KBM-7 (cell line): ENCODE data around the gene RTL10.

Experiments used
- DNase-seq: peaks from one replicate; pipeline ENCODE4 v3.0.0-alpha.2; 2015
- in situ Hi-C: fragments of 300-500 bp; cut with MboI; formaldehyde crosslinking; loops from 2 replicates; pipeline ENCODE4 v1.14.3; 2020; ENCODE audit warnings: low sequenced_read_pairs, low pct_unique_long_range_greater_than_20kb, mixed read lengths

Gene RTL10

DNA sequence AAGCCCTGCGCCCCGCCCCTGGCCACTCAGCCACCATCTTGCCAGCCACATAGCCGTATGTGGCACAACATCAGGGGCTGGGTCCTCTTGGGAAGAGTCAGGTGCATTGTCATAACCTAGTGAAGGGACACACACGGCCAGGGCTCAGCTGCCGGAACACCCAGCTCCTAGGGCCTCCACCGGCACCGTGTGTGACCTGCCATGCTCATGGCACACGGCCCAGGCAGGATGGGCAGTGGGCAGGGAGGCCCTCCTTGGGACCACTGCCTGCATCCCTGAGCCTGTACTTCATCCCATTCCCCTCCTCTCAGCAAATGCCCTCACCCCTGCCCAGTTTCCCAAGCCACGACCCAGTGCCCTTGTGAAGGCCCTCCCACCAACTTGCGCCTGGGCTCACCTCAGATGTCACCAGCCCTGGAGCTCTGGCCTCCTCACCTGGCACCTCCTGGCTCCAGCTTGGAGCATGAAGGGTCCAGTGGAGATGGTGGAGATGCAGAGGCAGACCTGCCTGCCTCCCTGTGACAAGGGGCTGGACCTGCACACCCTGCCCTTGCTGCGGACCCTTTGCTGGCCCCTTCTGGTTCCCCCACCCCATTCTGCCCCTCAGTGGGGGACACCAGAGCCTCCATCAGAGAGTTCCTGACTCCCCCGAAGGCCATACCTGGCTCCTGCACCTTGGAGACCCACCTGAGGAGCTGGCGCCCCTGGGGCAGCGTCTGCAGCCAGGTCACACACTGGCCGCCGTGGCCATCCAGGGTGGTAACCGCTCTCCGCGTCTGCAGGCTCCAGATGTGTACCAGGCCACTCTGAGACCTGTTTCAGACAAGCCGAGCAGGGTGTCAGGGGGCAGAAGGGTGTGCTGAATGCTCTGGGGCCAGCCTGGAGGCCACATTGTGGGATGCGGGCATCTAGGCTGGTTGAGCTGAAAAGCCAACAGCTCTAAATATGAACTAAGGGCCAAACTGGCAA is 34.5 kb downstream of the RTL10 start:
- in situ Hi-C loops: loop anchor here (5.0 to 10.0 kb wide), 2 partner anchors 32 to 65 kb away; partner anchors contain the start of genes GNB1L and RTL10

DNA sequence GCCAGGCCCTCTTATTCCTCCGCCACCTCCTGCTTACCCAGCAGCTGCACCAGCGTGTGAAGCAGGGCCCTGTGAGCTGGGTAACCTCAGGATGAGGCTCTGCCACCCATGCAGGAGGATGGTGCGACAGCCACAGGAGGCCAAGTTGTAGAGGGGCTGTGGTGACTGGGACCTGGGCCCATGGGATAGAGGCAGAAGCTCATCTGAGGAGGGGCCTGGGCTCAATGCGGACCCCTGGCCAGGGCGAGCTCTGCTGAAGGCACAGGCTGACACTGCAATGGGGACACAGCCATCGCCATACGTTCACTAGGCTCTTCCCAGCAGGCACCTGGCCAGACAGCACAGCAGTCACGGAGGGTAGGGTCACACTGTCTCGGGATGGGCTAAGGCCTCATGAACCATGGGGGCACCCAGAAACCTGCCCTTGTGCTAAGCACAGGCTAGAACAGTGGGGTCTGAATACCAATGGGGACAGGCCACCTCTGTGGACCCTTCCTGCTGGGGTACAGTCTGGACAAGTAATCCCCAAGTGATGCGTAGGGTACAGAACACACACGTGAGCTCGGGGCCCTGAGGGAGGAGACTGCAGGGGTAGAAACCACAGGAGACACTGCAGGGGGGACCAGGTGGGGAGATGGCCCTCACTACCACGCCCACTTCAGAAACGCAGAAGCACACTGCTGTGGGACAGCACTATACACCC is 35.3 kb downstream of the RTL10 start:
- in situ Hi-C loops: loop anchor here (5.0 to 10.0 kb wide), 2 partner anchors 33 to 65 kb away; partner anchors contain the start of genes GNB1L and RTL10
- no peak for DNase-seq

More for the DNA sequence above, 34.5 kb downstream of the RTL10 start:
- DNase-seq: no peak

DNA sequence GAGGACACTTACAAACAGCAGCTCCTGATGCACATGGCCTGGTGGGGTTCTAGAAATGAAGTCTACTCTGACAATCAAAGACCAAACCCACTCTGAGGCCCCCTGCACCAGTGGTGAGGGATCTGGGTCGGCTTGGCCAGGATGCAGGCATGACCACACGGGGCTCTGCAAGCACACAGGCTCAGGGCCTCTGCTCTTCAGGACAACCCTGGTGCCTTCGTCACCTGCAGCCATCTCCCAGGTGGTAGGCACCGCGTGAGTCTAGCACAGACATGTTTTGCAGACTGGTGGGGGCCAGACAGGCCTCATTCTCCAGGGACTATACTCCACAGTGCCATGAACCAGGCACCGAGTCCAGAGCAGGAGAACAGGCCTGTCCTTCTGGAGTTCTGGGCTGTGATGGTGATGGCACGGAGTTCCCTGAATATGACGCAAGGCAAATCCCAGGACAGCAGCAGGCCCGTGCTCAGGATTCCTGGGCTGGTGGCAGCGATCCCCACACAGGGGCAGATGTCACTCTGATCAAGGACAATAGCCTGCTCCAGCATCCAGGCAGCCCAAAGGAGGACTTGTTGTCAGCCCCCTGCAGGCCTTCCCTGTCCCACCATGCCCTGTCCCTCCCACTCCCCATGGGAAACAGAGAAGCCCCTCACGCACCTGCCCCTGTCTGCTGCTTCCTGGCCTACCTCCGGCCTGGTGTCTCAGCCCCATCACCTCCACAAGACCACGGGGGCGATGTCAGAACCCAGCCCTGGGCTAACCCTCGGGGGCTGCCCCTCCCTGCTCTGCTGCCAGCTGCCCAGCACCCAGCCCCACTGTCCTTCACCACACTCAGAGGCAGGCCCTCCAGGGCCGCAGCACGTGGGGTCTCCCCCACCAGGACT is 36.1 kb downstream of the RTL10 start:
- no peak for DNase-seq
- in situ Hi-C loops: loop anchor here (5.0 to 10.0 kb wide), 2 partner anchors 34 to 66 kb away; partner anchors contain the start of genes GNB1L and RTL10

DNA sequence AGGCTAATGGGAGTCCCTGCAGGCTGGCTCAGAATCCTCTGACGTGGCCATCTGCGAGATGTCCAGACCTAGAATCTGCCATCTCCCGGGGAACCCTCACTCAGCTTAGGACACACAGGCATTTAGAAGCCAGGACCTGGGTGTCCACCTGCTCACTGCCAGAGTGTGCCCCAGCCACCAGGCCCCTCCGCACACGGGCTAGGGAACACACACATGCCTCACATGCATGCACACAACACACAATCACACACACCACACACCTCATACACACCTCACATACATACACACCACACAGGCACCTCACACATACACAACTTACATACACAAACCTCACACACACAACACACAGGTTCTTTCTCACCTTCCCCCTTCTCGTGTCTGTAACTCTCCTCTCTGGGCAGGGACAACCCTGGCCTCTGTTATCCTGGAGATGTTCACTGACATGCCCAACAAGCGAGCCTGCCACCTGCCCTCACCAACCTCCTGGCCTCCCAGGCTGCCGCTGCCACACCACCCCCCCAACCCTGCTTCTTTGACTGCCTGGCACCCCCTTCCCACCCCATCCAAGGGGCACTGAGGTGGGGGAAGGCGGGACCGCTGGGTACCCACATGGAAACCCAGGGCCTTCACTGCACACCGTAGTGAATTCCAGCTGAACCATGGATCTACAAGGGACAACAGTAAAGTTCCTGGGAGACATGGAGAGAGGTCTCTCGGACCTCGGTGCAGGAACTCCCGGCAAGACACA is 38.1 kb downstream of the RTL10 start:
- in situ Hi-C loops: loop anchor here (5.0 to 10.0 kb wide), 2 partner anchors 36 to 68 kb away; partner anchors contain the start of genes GNB1L and RTL10

DNA sequence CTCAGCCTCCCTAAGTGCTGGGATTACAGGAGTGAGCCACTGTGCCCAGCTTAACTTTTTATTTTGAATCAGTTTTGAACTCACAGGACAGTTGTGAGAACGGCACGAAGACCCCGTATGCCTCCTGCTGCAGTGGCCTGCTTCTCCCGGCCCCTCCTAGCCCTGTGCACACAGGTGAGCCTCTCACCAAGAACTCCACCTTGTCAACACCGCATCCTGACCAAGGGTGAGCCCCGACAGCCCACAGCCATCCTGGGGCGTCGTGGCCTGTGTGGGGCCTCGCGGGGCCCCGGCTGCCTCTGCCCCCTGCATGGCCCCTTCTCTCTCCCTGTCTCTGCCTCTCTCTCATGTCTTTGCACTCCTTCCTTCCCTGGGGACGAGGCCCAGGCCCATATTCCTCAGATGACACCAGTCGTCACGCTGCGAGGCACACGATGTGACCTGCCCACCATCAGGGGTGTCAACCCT is 38.8 kb downstream of the RTL10 start:
- no peak for DNase-seq
- in situ Hi-C loops: loop anchor here (5.0 to 10.0 kb wide), 2 partner anchors 36 to 69 kb away; partner anchors contain the start of genes GNB1L and RTL10

More for the DNA sequence above, 38.1 kb downstream of the RTL10 start:
- no peak for DNase-seq

DNA sequence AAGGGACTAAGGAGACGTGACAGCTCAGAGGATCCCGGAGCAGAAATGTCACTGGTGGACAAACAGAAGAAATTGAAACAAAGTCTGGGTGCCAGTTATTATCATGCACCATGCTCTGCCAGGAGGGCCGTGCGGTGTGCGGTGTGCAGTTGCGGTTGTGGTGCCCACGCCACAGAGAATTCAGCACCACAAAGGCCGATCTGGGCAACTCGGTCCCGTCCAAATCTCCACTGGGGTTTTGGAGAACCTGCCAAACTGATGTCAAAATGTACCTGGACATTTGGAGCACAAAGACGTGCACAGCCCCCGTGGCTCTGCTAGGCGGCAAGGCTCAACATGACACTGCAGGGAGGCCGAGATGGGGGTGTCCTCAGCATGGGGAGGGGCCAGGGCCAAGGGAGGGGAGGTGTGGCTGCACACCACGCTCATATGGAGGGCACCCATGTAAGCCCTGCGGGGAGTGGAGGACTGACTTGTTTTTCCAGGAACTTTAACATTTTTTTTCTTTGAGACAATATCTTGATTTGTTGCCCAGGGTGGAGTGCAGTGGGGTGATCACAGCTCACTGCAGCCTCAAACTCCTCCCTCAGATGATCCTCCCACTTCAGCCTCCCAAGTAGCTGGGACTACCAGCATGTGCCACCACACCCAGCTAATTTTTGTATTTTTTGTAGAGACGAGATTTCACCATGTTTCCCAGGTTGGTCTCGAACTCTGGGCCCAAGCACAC is 39.4 kb downstream of the RTL10 start:
- DNase-seq: no peak
- in situ Hi-C loops: loop anchor here (5.0 to 10.0 kb wide), 2 partner anchors 37 to 70 kb away; partner anchors contain the start of genes GNB1L and RTL10

DNA sequence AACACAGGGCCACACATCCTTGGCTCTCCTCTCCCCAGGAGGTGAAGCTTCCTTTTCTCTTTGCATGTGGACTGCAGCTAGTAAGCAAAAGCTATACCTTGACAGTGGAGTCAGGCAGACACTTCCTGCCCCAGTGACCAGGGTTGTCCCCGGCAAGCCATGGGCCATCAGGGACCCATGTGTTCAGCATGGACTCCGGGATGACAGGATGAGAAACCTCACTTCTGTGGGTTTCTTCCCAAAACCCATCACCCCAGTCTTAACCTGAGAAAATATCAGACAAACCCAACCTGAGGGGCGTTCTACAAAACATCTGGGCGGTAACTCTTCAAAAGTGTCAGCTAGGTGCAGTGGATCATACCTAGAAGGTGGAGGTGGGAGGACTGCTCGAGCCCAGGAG is 40.2 kb downstream of the RTL10 start:
- in situ Hi-C loops: loop anchor here (10.0 kb wide), 1 partner anchor 70 kb away; no protein-coding TSS in a partner anchor
- no peak for DNase-seq

DNA sequence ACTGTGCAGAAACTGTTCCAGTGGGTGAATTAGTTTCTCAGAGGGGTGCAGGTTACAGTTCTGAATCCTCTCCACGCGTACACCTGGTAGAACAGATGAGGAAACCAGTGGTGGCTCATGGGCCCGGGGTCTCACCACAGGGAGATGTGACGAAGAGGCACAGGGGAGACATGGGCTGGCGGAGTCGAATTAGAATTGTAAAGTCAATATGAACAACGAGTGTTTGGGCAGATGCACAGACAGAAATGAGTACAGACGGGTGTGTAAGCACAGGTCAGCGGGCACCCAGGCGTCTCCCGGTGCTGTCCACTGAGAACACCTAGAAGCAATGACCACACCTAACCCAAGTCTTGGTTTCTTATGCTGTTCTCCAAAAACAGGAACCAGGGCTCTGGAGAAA is 41.8 kb downstream of the RTL10 start:
- in situ Hi-C loops: loop anchor here (10.0 kb wide), 1 partner anchor 72 kb away; no protein-coding TSS in a partner anchor
- DNase-seq: no peak

DNA sequence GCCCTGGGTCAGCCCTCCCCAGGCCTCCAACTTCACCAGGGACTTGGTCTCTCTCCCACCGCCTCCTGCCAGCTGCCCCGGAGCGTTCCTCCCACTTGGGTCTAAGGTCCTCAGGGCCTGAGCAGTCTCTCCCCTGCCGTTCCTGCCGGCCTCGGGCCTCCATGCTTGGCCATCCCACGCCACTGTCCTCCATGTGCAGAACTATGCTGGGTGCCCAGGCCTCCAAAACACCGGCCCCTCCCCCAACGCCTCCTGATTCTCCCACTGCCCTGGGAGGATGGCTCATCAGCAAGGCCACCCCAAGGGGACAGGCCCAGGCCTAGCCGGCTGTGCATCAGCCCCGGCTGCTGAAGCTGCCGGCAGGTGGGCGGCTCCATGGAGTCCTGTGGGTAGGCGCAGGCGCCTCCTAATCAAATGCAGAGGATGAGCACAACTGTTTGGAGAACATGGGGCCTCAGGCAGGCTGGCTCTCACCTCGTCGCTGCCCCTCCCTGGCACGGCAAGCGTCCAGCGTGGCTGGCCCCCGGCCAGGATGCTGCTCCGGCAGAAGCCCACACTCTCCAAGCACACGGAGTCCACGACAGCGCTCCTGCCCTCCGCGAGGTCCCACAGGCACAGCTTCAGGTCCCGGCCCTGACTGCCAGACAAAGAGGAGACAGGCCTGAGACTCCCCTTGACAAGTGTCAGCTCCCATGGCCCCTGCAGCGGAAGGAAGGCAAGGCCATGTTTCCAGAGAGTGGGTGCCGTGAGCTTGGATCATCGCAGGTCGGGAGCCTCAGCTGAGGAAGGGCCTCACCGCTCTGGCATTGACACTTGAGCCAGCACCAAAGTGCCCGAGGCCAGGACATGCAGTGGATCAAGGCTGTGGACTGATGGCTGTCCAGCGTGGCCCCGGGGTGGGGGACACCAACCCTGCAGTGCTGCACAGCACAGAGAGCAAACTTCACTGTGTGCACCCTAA is 42.6 kb downstream of the RTL10 start:
- DNase-seq: no peak
- in situ Hi-C loops: loop anchor here (10.0 kb wide), 1 partner anchor 73 kb away; no protein-coding TSS in a partner anchor

DNA sequence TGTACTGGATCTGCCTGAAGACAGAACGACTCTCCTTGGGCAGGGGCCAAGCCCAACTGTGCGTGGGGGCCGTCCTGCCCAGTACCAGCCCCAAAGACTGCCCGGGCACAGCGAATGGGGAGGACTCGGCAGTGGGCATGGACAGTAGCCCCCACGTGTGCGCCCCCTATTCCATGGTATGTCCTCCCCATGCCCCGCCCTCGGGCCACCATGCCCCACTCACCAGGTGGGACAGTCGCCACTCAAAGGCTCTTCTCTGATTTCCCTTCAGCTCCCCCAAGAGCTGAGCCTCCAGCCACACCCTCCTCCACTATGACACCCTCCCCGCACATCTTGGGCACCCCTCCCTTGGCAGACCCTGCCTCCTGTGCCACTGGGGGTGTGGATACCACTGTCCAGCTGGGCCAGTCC is 43.5 kb downstream of the RTL10 start:
- no peak for DNase-seq
- in situ Hi-C loops: loop anchor here (10.0 kb wide), 1 partner anchor 74 kb away; no protein-coding TSS in a partner anchor

DNA sequence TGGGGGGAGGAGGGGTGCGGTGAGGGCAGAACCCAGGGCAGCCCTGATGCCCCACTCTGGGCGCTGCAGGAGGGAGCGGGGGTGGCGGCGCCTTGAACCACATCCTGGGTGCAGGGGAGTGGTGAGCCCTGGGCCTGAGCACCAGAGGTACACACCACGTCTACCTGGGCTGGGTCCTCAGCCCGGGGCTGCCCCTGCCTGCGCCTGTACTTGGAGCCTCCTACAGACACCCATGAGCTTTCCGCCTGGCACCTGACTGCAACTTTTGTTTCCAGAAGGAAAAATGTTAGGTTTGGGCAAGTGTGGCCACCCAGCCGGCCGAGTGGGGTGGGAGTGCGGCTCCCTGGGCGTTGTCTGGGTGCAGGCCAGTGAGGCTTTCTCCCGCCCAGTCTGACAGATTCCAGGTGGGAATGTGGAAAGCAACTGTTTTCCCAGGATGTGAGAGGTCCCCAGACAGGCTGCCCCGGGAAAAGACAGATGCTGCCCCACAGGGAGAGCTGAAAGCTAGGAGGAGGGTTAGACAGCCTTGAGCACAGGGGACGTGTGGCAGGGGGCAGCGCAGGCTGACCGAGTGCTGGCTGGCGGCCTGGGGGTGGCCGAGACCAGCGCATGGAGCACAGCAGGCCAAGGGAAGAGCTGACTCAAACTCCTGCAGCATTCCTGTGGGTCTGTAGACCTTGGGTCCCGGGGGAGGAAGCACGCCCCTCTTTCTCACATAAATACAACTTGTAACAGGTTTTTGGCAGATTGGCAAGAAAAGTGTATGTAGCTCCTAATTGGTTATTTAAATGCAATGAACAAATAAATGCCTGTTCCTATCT is 44.1 kb downstream of the RTL10 start:
- in situ Hi-C loops: loop anchor here (10.0 kb wide), 1 partner anchor 74 kb away; no protein-coding TSS in a partner anchor
- no peak for DNase-seq

DNA sequence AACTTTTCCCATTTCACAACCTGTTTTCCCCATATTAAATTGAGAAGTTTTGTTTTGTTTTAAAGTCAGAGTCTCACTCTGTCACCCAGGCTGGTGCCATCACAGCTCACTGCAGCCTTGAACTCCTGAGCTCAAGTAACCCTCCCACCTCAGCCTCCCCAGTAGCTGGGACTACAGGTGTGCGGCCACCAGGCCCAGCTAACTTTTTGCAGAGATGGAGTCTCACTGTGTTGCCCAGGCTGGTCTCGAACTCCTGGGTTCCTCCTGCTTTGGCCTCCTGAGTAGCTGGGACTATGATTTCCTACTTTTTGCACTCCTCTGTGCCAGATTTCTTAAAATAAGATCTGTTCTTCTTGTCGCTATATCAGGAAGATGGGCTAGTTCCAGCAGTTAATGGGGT is 44.9 kb downstream of the RTL10 start:
- in situ Hi-C loops: loop anchor here (10.0 kb wide), 1 partner anchor 75 kb away; no protein-coding TSS in a partner anchor
- DNase-seq: no peak

DNA sequence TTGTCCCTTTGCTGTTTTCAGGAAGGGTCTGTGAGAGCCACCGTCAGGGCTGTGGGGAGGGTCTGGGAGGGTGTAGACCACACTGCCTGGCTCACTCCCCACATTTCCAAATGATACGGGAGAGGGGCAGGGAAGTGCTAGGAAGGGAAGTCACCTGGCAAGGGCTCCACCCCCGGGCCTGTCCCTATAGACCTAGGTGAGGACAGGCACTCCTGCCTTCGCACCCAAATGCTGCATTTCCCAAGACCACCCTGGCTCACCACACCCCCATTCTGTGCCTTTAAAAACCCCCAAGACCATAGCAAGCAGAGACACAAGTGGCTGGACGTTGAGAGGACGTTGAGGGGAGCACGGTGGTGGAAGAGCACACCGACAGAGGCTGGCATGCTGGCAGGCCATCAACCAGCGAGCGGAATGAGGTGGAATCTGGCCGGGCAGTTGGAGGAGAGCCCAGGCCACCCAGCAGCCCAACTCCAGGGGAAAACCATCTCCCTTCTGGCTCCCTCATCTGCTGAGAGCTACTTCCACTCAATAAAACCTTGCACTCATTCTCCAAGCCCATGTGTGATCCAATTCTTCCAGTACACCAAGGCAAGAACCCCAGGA is 45.7 kb downstream of the RTL10 start:
- no peak for DNase-seq
- in situ Hi-C loops: no loop called here

DNA sequence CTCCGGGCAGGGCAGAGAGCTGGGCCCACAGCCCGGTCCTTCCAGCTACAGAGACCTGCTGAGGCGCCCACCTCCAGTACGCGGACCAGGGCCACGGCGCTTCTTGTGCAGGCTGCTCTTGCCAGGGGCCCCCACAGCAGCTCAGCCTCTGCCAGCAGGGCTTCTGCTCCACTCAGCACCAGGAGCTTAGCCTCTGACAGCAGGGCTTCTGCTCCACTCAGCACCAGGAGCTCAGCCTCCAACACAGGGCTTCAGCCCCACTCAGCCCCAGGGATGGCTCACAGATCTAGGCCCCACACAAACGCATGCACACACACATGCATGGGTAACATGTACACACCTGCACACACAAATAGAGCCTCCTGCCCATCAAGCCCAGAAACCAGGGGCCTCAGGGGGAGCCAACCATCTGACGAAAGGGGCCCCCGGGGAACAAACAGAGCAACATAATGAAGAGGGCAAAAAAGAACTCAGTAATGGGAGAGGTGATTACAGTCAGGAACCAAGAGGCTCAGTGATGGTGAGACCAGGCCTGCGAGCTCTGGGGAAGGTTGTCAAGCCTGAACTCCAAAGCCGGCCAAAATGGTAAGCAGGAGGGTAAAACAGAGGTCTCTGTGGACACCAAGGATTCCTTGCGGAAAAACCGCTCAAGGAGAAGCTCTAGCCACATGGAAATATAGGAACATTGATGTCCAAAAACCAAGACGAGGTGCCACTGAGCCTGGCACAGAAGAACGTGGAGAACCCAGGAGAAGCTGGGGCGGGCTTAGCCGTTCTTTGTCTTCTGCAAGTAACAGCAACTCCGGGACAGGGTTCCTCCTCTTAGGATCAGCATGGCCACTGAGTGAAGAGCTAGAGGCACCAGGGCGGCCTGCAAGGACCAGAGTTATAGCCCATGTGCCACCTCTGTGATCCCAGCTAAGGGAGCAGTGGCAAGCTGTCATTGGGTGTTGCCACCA is 46.5 kb downstream of the RTL10 start:
- in situ Hi-C loops: no loop called here
- DNase-seq: no peak
